NCI-H2029 (cell line): ENCODE data around the gene ARHGAP31.
"Not testable (repeated sequence)": the region's sequence is repeated elsewhere in the genome, so short reads cannot be mapped to it uniquely, and the experiment has no call there.

Experiments used
- DNase-seq: peaks from one replicate; lab custom pipeline; 2025; lab: John Stamatoyannopoulos, UW

ARHGAP31 gene

GRCh38 chr3:119322021-119322834 is 28.0 kb downstream of the ARHGAP31 start:
- DNase-seq, result no peak

GRCh38 chr3:119322835-119323722 is 28.9 kb downstream of the ARHGAP31 start:
- DNase-seq, result peak; percentile 58

GRCh38 chr3:119323723-119324085 is 29.5 kb downstream of the ARHGAP31 start:
- DNase-seq, result no peak

- no peak for DNase-seq
Measured at GRCh38 chr3:119324899-119325298, 30.7 kb downstream of the ARHGAP31 start.

GRCh38 chr3:119326976-119327375 is 32.8 kb downstream of the ARHGAP31 start:
- DNase-seq, result no peak

GRCh38 chr3:119329551-119329950 is 35.4 kb downstream of the ARHGAP31 start:
- no peak for DNase-seq

GRCh38 chr3:119330181-119330580 is 36.0 kb downstream of the ARHGAP31 start:
- no peak for DNase-seq

- no peak for DNase-seq
Measured at GRCh38 chr3:119330858-119331257, 36.7 kb downstream of the ARHGAP31 start.

GRCh38 chr3:119331661-119332060 is 37.5 kb downstream of the ARHGAP31 start:
- no peak for DNase-seq

GRCh38 chr3:119333773-119334509 is 39.8 kb downstream of the ARHGAP31 start:
- DNase-seq, result no peak

- no peak for DNase-seq
Measured at GRCh38 chr3:119336823-119337222, 42.6 kb downstream of the ARHGAP31 start.

- not testable (repeated sequence) for DNase-seq
Measured at GRCh38 chr3:119337407-119337806, 43.2 kb downstream of the ARHGAP31 start.

- DNase-seq, result no peak
Measured at GRCh38 chr3:119338754-119339153, 44.6 kb downstream of the ARHGAP31 start.

- no peak for DNase-seq
Measured at GRCh38 chr3:119340014-119340413, 45.8 kb downstream of the ARHGAP31 start.

- DNase-seq, result no peak
Measured at GRCh38 chr3:119340446-119340845, 46.3 kb downstream of the ARHGAP31 start.

- no peak for DNase-seq
Measured at GRCh38 chr3:119342176-119342575, 48.0 kb downstream of the ARHGAP31 start.

GRCh38 chr3:119343719-119344118 is 49.5 kb downstream of the ARHGAP31 start:
- no peak for DNase-seq

GRCh38 chr3:119346076-119346496 is 51.9 kb downstream of the ARHGAP31 start:
- no peak for DNase-seq

GRCh38 chr3:119347036-119347435 is 52.9 kb downstream of the ARHGAP31 start:
- DNase-seq, result no peak

- DNase-seq, result no peak
Measured at GRCh38 chr3:119349354-119350041, 55.3 kb downstream of the ARHGAP31 start.

- no peak for DNase-seq
Measured at GRCh38 chr3:119350114-119350513, 55.9 kb downstream of the ARHGAP31 start.

GRCh38 chr3:119351581-119351980 is 57.4 kb downstream of the ARHGAP31 start:
- no peak for DNase-seq
